GM12878 (cell line): ENCODE data around the gene SHD. TPM values are rescaled to one million over a fixed set of nuclear protein-coding genes. Genes with fewer than 3 reads are reported as not detected.

ENCODE experiments used
- ATAC-seq: fragments of 200-7000 bp; cut with Tn5 transposase; 3 replicates; pipeline ENCODE4 v1.9.1; 2020; ENCODE audit warnings: mild to moderate bottlenecking, moderate library complexity
- BruUV-seq: library from RNA; stranded (reverse); fragments of 400-500 nt; replicated peaks from 2 replicates; lab custom pipeline; 2021; lab: Mats Ljungman, UMichigan
- CTCF ChIA-PET: fragments of 300-600 bp; sonication (Branson Sonifier 250); formaldehyde crosslinking; extraction: SDS; loops from one replicate; lab custom pipeline; 2021; ENCODE audit warnings: inconsistent platforms; lab: Yijun Ruan, JAX
- POLR2A ChIA-PET: fragments of 350-600 bp; formaldehyde crosslinking; extraction: SDS; loops from one replicate; lab custom pipeline; 2021; ENCODE audit warnings: inconsistent platforms; lab: Charles Lee
- RAD21 ChIA-PET: fragments of 300-600 bp; sonication (Branson Sonifier 250); formaldehyde crosslinking; loops from one replicate; lab custom pipeline; 2023; ENCODE audit warnings: antibody characterized with exemption; ENCODE audit not compliant: unreplicated experiment; lab: Charles Lee
- SMC1A ChIA-PET: fragments of 300-600 bp; sonication (Branson Sonifier 250); formaldehyde crosslinking; loops from one replicate; lab custom pipeline; 2023; ENCODE audit not compliant: unreplicated experiment, uncharacterized antibody; lab: Charles Lee
- DNase-seq: peaks from one replicate; pipeline ENCODE4 v3.0.0-alpha.2; 2011; ENCODE audit warnings: low read depth, low spot score
- FAIRE-seq: peaks from 3 replicates; lab custom pipeline; 2011; peaks lifted over from hg19 to GRCh38; lab: Jason Lieb, UNC
- H2AFZ ChIP-seq: 2 replicates; pipeline ENCODE4 v1.6.0; 2011; ENCODE audit warnings: low read depth, low read length, control low read depth; ENCODE audit not compliant: control insufficient read depth
- H3K27ac ChIP-seq: 2 replicates; pipeline ENCODE4 v1.5.1; 2011; ENCODE audit warnings: control low read depth; ENCODE audit not compliant: control insufficient read depth, insufficient read depth
- H3K27me3 ChIP-seq, 2 experiments: replicated peaks in 1 of 2; 2 replicates each; pipeline versions ENCODE4 v1.6.0 to v1.6.1; 2011; ENCODE audit warnings: low read length in 1 of 2; ENCODE audit not compliant: control insufficient read depth in 2 of 2, insufficient read depth in 2 of 2
- H3K36me3 ChIP-seq, 2 experiments: 2 replicates each; pipeline ENCODE4 v1.5.1; 2011; ENCODE audit warnings: low read length in 1 of 2; ENCODE audit not compliant: control insufficient read depth in 2 of 2, insufficient read depth in 2 of 2
- H3K4me1 ChIP-seq: 2 replicates; pipeline ENCODE4 v1.6.1; 2011; ENCODE audit warnings: mild to moderate bottlenecking, low read length, moderate library complexity, mixed read lengths; ENCODE audit not compliant: control insufficient read depth, insufficient read depth
- H3K4me2 ChIP-seq: 2 replicates; pipeline ENCODE4 v1.6.0; 2011; ENCODE audit warnings: control low read depth; ENCODE audit not compliant: control insufficient read depth, insufficient read depth
- H3K4me3 ChIP-seq: fragments of 200-600 bp; sonication (generic); 2 replicates; pipeline ENCODE4 v1.5.1; 2016
- H3K79me2 ChIP-seq: 2 replicates; pipeline ENCODE4 v1.6.0; 2011; ENCODE audit warnings: low read length; ENCODE audit not compliant: control insufficient read depth, insufficient read depth
- H3K9ac ChIP-seq: 2 replicates; pipeline ENCODE4 v1.8.0; 2011; ENCODE audit warnings: low read length, control low read depth, mixed read lengths; ENCODE audit not compliant: control insufficient read depth, insufficient read depth
- H3K9me3 ChIP-seq: replicated peaks from 3 replicates; pipeline ENCODE4 v1.5.1; 2011; ENCODE audit warnings: mild to moderate bottlenecking, low read length; ENCODE audit not compliant: control insufficient read depth, insufficient read depth
- H4K20me1 ChIP-seq: 2 replicates; pipeline ENCODE4 v1.6.0; 2011; ENCODE audit not compliant: control insufficient read depth, insufficient read depth
- E2F4 ChIP-seq: IDR thresholded peaks from 2 replicates; pipeline ENCODE4 v1.6.1; 2012; ENCODE audit warnings: low read depth, low read length, improper control_type of control experiment
- FOS ChIP-seq: IDR thresholded peaks from 3 replicates; pipeline ENCODE4 v1.6.1; 2011; ENCODE audit warnings: borderline replicate concordance; ENCODE audit not compliant: insufficient read length; ENCODE audit errors: extremely low read depth
- JUNB ChIP-seq: IDR thresholded peaks from 2 replicates; pipeline ENCODE4 v1.6.1; 2016; ENCODE audit warnings: antibody characterized with exemption, mild to moderate bottlenecking
- NKRF ChIP-seq: fragments of 450-650 bp; conservative IDR thresholded peaks from 2 replicates; pipeline ENCODE4 v1.6.1; 2017; ENCODE audit warnings: mild to moderate bottlenecking, moderate library complexity
- PKNOX1 ChIP-seq: fragments of 450-650 bp; IDR thresholded peaks from 2 replicates; pipeline ENCODE4 v1.6.1; 2016; ENCODE audit warnings: mild to moderate bottlenecking
- SMAD5 ChIP-seq: IDR thresholded peaks from 2 replicates; pipeline ENCODE4 v1.6.1; 2016; ENCODE audit warnings: antibody characterized with exemption, low read depth
- SMC3 ChIP-seq: IDR thresholded peaks from 2 replicates; pipeline ENCODE4 v1.6.1; 2011; ENCODE audit warnings: low read length, improper control_type of control experiment, borderline replicate concordance
- SREBF2 ChIP-seq: IDR thresholded peaks from 2 replicates; pipeline ENCODE4 v1.6.1; 2012; ENCODE audit warnings: mild to moderate bottlenecking, low read length
- TCF7 ChIP-seq: IDR thresholded peaks from 2 replicates; pipeline ENCODE4 v1.6.1; 2014; ENCODE audit warnings: antibody characterized with exemption, borderline replicate concordance
- WGBS: methylation state at CpG from one replicate; pipeline ENCODE4 v1.1.6; 2016; ENCODE audit warnings: low lambda C conversion rate; ENCODE audit not compliant: insufficient replicate concordance, insufficient coverage; ENCODE audit errors: missing lambda C conversion rate; 5-methylcytosine and 5-hydroxymethylcytosine counted together
- in situ Hi-C: fragments of 300-500 bp; cut with MboI; formaldehyde crosslinking; loops from 9 replicates; pipeline ENCODE4 v1.14.3; 2018; ENCODE audit warnings: mixed read lengths
- intact Hi-C: fragments of 100-400 bp; cut with micrococcal nuclease; formaldehyde crosslinking; loops from one replicate; pipeline ENCODE4 v1.14.2; 2022; ENCODE audit not compliant: unreplicated experiment
- polyA plus RNA-seq, 11 experiments: library from polyadenylated mRNA; depleted of rRNA in 4 of 11; unstranded in 6 of 11; stranded (reverse) in 5 of 11; fragments of >200 nt; fragmentation: Nextera tagmentation in 4 of 11; fragmentation: Illumina TruSeq in 1 of 11; extraction: Ambion mirVana in 4 of 11; extraction: Trizol in 1 of 11; gene quantifications; 1 replicate in 1 of 11; 2 replicates in 10 of 11; pipeline versions ENCODE4 v1.2.1 to v1.2.3, GENCODE V29; 2011 to 2016; ENCODE audit warnings: inconsistent platforms in 2 of 11, missing spikeins in 2 of 11, low read depth in 1 of 11
- total RNA-seq, 4 experiments: library from RNA; depleted of rRNA in 3 of 4; stranded (reverse); fragments of >200 nt in 3 of 4; fragmentation: Illumina TruSeq in 1 of 4; extraction: Trizol in 1 of 4; gene quantifications; 2 replicates each; pipeline versions ENCODE4 v1.2.1 to v1.2.3, GENCODE V29; 2013 to 2021

SHD gene
- total and polyA plus RNA-seq, 10 of the 15 experiments (the other 5 are each of a cell fraction or from before 2014, with no cell fraction given): 0.09 TPM; not detected in 9

GRCh38 chr19:4305257-4305612 is 26.2 kb downstream of the SHD start (continued):
- TF ChIP-seq E2F4 (no peak), SMC3 (no peak), PKNOX1 (no peak), FOS (no peak), NKRF (no peak), TCF7 (no peak)

GRCh38 chr19:4305659-4306058 is 26.6 kb downstream of the SHD start:
- POLR2A ChIA-PET: no interaction called here
- FAIRE-seq (no peak), ATAC-seq (no peak), DNase-seq (no peak)
- TF ChIP-seq SREBF2 (no peak), SMAD5 (no peak), JUNB (no peak)
- no peak overlapping the region for H3K27ac ChIP-seq
- no peaks in the 10 kb centered on the region for H3K36me3 ChIP-seq
- no peaks in the 10 kb centered on the region for H3K4me1 ChIP-seq
- intact Hi-C loops (no loop called here), in situ Hi-C loops (no loop called here)
- no peak overlapping the region for H3K4me2 ChIP-seq
- H3K9ac ChIP-seq: no peak overlapping the region
- H3K9me3 ChIP-seq: no peaks in the 10 kb centered on the region
- CTCF ChIA-PET: no interaction called here
- H4K20me1 ChIP-seq: no peaks in the 10 kb centered on the region
- H3K4me3 ChIP-seq: no peak overlapping the region
- no peaks in the 10 kb centered on the region for H3K79me2 ChIP-seq
- no peak overlapping the region for H2AFZ ChIP-seq
- RAD21 ChIA-PET: no interaction called here
- BruUV-seq: no TSS peak
- WGBS: 77% methylated on average over 15 of the region's 16 CpGs
- SMC1A ChIA-PET: no interaction called here
- H3K27me3 ChIP-seq: no peaks in the 10 kb centered on the region
